Brain microvascular endothelial cell (primary cell): ENCODE measurements around the gene PWP2.
A peak's percentile ranks its signal among the peaks of the same experiment; 100 is the strongest.
"Not testable (repeated sequence)": the region's sequence is repeated elsewhere in the genome, so short reads cannot be mapped to it uniquely, and the experiment has no call there.

ENCODE experiments used
- DNase-seq: peaks from one replicate; pipeline ENCODE4 v3.0.0-alpha.2; 2020
- H3K27ac ChIP-seq: fragments of 250-450 bp; sonication (Bioruptor Pico); 2 replicates; pipeline ENCODE4 v1.5.1; 2020; ENCODE audit warnings: mild to moderate bottlenecking, moderate library complexity
- H3K27me3 ChIP-seq: fragments of 250-450 bp; sonication (Bioruptor Pico); replicated peaks from 2 replicates; pipeline ENCODE4 v1.5.1; 2020; ENCODE audit warnings: mild to moderate bottlenecking
- H3K36me3 ChIP-seq: fragments of 250-450 bp; sonication (Bioruptor Pico); replicated peaks from 2 replicates; pipeline ENCODE4 v1.5.1; 2020; ENCODE audit warnings: mild to moderate bottlenecking
- H3K4me3 ChIP-seq: 2 replicates; pipeline ENCODE4 v1.5.1; 2011; ENCODE audit warnings: low read depth, mild to moderate bottlenecking, control low read depth, low read length, moderate library complexity
- in situ Hi-C: cut with HindIII; loops from 2 replicates; pipeline ENCODE4 v1.10.0; 2017; ENCODE audit warnings: low sequenced_read_pairs, low pct_ligation_motif_present
- TF ChIP-seq, protein P1 (sequence below): IDR thresholded peaks from 2 replicates; pipeline ENCODE4 v1.5.1; 2011; ENCODE audit warnings: low read depth, mild to moderate bottlenecking, moderate library complexity, low read length, control low read depth, inconsistent platforms; ENCODE audit errors: missing control alignments

PWP2 gene

GRCh38 chr21:44107026-44107501, at the start of gene PWP2:
Gene PWP2, plus strand, starts transcription at chr21:44107399. Its CDS starts 18 bp downstream, at chr21:44107417.
- H3K36me3 ChIP-seq, H3K27me3 ChIP-seq, DNase-seq, in situ Hi-C loops, H3K27ac ChIP-seq: not testable (repeated sequence)
- peak within 1 kb of the TSS; percentile 31 for H3K4me3 ChIP-seq

DNA sequence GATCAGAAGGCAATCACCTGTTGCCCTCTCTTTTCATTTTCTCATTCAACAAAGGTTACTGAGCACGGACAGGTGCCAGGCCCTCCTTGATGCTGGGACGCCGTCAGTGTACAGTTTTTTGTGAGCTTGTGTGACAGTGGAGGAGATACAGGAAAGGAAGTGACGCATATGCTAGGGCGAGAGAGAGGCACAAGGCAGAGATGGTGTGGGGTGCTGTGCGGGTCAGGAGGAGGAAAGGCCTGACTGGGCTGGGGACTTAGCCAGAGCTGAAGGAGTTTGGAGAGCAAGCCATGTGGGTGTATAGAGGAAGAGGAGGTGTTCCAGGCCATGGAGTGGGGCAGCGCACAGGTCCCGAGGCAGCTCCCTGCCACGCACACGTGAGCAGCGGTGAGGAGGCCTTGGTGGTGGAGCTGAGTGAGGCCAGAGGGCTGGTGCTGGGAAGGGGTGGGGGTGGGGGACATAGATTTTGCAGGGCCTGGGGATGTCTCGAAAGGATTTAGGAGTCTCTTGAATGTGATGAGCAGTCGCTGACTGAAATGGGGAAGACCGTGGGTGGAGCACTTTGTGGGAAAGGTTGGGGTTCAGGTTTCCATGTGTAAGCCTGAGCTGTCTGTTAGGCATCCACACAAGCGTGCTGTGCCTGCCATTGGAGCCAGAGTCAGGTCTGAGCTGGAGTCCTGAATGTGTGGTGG, 49.1 kb upstream of the PWP2 start:
- H3K36me3 ChIP-seq, result peaks cover 16% of the 10 kb centered on the region
- no peak overlapping the region for H3K4me3 ChIP-seq
- TF ChIP-seq, protein P1, sequence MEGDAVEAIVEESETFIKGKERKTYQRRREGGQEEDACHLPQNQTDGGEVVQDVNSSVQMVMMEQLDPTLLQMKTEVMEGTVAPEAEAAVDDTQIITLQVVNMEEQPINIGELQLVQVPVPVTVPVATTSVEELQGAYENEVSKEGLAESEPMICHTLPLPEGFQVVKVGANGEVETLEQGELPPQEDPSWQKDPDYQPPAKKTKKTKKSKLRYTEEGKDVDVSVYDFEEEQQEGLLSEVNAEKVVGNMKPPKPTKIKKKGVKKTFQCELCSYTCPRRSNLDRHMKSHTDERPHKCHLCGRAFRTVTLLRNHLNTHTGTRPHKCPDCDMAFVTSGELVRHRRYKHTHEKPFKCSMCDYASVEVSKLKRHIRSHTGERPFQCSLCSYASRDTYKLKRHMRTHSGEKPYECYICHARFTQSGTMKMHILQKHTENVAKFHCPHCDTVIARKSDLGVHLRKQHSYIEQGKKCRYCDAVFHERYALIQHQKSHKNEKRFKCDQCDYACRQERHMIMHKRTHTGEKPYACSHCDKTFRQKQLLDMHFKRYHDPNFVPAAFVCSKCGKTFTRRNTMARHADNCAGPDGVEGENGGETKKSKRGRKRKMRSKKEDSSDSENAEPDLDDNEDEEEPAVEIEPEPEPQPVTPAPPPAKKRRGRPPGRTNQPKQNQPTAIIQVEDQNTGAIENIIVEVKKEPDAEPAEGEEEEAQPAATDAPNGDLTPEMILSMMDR, result no peak
- no peaks in the 10 kb centered on the region for H3K27me3 ChIP-seq
- no peak overlapping the region for H3K27ac ChIP-seq
- in situ Hi-C loops, result no loop called here
- DNase-seq, result no peak

DNA sequence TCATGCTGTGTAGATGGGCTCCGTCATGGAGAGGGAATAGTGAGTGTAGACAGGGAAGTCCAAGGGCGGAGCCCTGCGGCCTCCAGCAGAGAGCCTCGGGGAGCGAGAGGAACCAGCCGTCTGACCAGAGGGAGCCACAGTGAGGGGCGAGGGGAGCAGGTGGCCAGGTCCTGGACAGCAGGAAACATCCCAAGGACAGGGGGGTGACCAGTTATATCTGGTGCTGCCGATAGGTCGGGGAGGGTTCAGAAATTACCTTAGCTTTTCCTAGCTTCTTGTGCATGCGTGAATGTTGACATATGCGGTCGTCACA, 48.6 kb upstream of the PWP2 start:
- H3K4me3 ChIP-seq, result no peak overlapping the region
- no peaks in the 10 kb centered on the region for H3K27me3 ChIP-seq
- DNase-seq, result no peak
- H3K27ac ChIP-seq, result no peak overlapping the region
- in situ Hi-C loops, result no loop called here
- H3K36me3 ChIP-seq, result peaks cover 21% of the 10 kb centered on the region
- TF ChIP-seq, protein P1, result no peak

DNA sequence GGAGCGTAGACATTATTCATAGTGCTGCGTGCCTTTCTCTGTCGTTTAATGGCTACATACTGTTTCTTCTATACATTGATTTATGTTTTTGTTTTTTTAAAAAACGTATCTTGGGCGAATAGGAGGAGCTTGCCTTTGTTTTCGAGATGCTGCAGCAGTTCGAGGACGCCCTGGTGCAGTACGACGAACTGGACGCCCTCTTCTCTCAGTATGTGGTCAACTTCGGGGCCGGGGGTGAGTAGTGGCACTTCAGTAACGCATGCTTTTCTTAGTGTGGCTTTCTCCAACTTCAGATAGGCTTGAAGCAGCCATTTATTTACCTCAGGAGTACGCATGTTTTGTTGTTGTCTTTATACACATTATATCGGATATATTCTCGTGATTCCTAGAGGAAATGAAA, 48.2 kb upstream of the PWP2 start:
- Histone ChIP-seq H3K36me3 (peaks cover 24% of the 10 kb centered on the region), H3K4me3 (no peak overlapping the region), H3K27ac (no peak overlapping the region), H3K27me3 (no peaks in the 10 kb centered on the region)
- no peak for DNase-seq
- in situ Hi-C loops, result no loop called here
- TF ChIP-seq, protein P1, result no peak

- H3K36me3 ChIP-seq, result peaks cover 28% of the 10 kb centered on the region
- in situ Hi-C loops, result no loop called here
Observed at GRCh38 chr21:44059710-44060109, 47.5 kb upstream of the PWP2 start.

GRCh38 chr21:44062380-44062779, 44.8 kb upstream of the PWP2 start:
- no peak overlapping the region for H3K27ac ChIP-seq
- TF ChIP-seq, protein P1, result no peak
- peaks cover 37% of the 10 kb centered on the region for H3K36me3 ChIP-seq
- in situ Hi-C loops, result no loop called here
- H3K27me3 ChIP-seq, result no peaks in the 10 kb centered on the region
- DNase-seq, result no peak
- no peak overlapping the region for H3K4me3 ChIP-seq

More at GRCh38 chr21:44059710-44060109, 47.5 kb upstream of the PWP2 start:
- no peak for DNase-seq
- H3K27me3 ChIP-seq, result no peaks in the 10 kb centered on the region
- H3K4me3 ChIP-seq, result no peak overlapping the region
- H3K27ac ChIP-seq, result no peak overlapping the region
- TF ChIP-seq, protein P1, result no peak
